GM12878 (cell line): ENCODE results near the gene DIPK1A. TPM values are rescaled to one million over a fixed set of nuclear protein-coding genes. Genes with fewer than 3 reads are reported as not detected.

Experiments used
- ATAC-seq: fragments of 200-7000 bp; cut with Tn5 transposase; 3 replicates; pipeline ENCODE4 v1.9.1; 2020; ENCODE audit warnings: mild to moderate bottlenecking, moderate library complexity
- BruUV-seq: library from RNA; stranded (reverse); fragments of 400-500 nt; replicated peaks from 2 replicates; lab custom pipeline; 2021; lab: Mats Ljungman, UMichigan
- CTCF ChIA-PET: fragments of 300-600 bp; sonication (Branson Sonifier 250); formaldehyde crosslinking; extraction: SDS; loops from one replicate; lab custom pipeline; 2021; ENCODE audit warnings: inconsistent platforms; lab: Yijun Ruan, JAX
- POLR2A ChIA-PET: fragments of 350-600 bp; formaldehyde crosslinking; extraction: SDS; loops from one replicate; lab custom pipeline; 2021; ENCODE audit warnings: inconsistent platforms; lab: Charles Lee
- RAD21 ChIA-PET: fragments of 300-600 bp; sonication (Branson Sonifier 250); formaldehyde crosslinking; loops from one replicate; lab custom pipeline; 2023; ENCODE audit warnings: antibody characterized with exemption; ENCODE audit not compliant: unreplicated experiment; lab: Charles Lee
- SMC1A ChIA-PET: fragments of 300-600 bp; sonication (Branson Sonifier 250); formaldehyde crosslinking; loops from one replicate; lab custom pipeline; 2023; ENCODE audit not compliant: unreplicated experiment, uncharacterized antibody; lab: Charles Lee
- DNase-seq: peaks from one replicate; pipeline ENCODE4 v3.0.0-alpha.2; 2011; ENCODE audit warnings: low read depth, low spot score
- FAIRE-seq: peaks from 3 replicates; lab custom pipeline; 2011; peaks lifted over from hg19 to GRCh38; lab: Jason Lieb, UNC
- H2AFZ ChIP-seq: 2 replicates; pipeline ENCODE4 v1.6.0; 2011; ENCODE audit warnings: low read depth, low read length, control low read depth; ENCODE audit not compliant: control insufficient read depth
- H3K27ac ChIP-seq: 2 replicates; pipeline ENCODE4 v1.5.1; 2011; ENCODE audit warnings: control low read depth; ENCODE audit not compliant: control insufficient read depth, insufficient read depth
- H3K27me3 ChIP-seq, 2 experiments: replicated peaks in 1 of 2; 2 replicates each; pipeline versions ENCODE4 v1.6.0 to v1.6.1; 2011; ENCODE audit warnings: low read length in 1 of 2; ENCODE audit not compliant: control insufficient read depth in 2 of 2, insufficient read depth in 2 of 2
- H3K36me3 ChIP-seq, 2 experiments: 2 replicates each; pipeline ENCODE4 v1.5.1; 2011; ENCODE audit warnings: low read length in 1 of 2; ENCODE audit not compliant: control insufficient read depth in 2 of 2, insufficient read depth in 2 of 2
- H3K4me1 ChIP-seq: 2 replicates; pipeline ENCODE4 v1.6.1; 2011; ENCODE audit warnings: mild to moderate bottlenecking, low read length, moderate library complexity, mixed read lengths; ENCODE audit not compliant: control insufficient read depth, insufficient read depth
- H3K4me2 ChIP-seq: 2 replicates; pipeline ENCODE4 v1.6.0; 2011; ENCODE audit warnings: control low read depth; ENCODE audit not compliant: control insufficient read depth, insufficient read depth
- H3K4me3 ChIP-seq: fragments of 200-600 bp; sonication (generic); 2 replicates; pipeline ENCODE4 v1.5.1; 2016
- H3K79me2 ChIP-seq: 2 replicates; pipeline ENCODE4 v1.6.0; 2011; ENCODE audit warnings: low read length; ENCODE audit not compliant: control insufficient read depth, insufficient read depth
- H3K9ac ChIP-seq: 2 replicates; pipeline ENCODE4 v1.8.0; 2011; ENCODE audit warnings: low read length, control low read depth, mixed read lengths; ENCODE audit not compliant: control insufficient read depth, insufficient read depth
- H3K9me3 ChIP-seq: replicated peaks from 3 replicates; pipeline ENCODE4 v1.5.1; 2011; ENCODE audit warnings: mild to moderate bottlenecking, low read length; ENCODE audit not compliant: control insufficient read depth, insufficient read depth
- H4K20me1 ChIP-seq: 2 replicates; pipeline ENCODE4 v1.6.0; 2011; ENCODE audit not compliant: control insufficient read depth, insufficient read depth
- CEBPB ChIP-seq, 2 experiments: fragments of 150-350 bp in 1 of 2; IDR thresholded peaks; 2 replicates each; pipeline ENCODE4 v1.6.1; 2012 to 2014; ENCODE audit warnings: low read depth in 2 of 2, low read length in 2 of 2, borderline replicate concordance in 1 of 2, inconsistent platforms in 1 of 2
- E4F1 ChIP-seq: fragments of 450-650 bp; IDR thresholded peaks from 2 replicates; pipeline ENCODE4 v1.6.1; 2018; ENCODE audit warnings: borderline replicate concordance, mild to moderate bottlenecking; ENCODE audit not compliant: partially characterized antibody
- EP300 ChIP-seq, 2 experiments: fragments of 150-350 bp in 1 of 2; IDR thresholded peaks; 2 replicates each; pipeline ENCODE4 v1.6.1; 2011 to 2012; ENCODE audit warnings: low read depth in 2 of 2, low read length in 2 of 2, borderline replicate concordance in 1 of 2, improper control_type of control experiment in 1 of 2, inconsistent platforms in 1 of 2; ENCODE audit not compliant: control insufficient read depth in 1 of 2
- HCFC1 ChIP-seq: fragments of 150-350 bp; IDR thresholded peaks from 2 replicates; pipeline ENCODE4 v1.6.1; 2014; ENCODE audit warnings: low read length
- KLF5 ChIP-seq: fragments of 450-650 bp; IDR thresholded peaks from 2 replicates; pipeline ENCODE4 v1.6.1; 2014; ENCODE audit warnings: mild to moderate bottlenecking; ENCODE audit not compliant: partially characterized antibody
- POLR2A ChIP-seq: IDR thresholded peaks from 2 replicates; pipeline ENCODE4 v1.6.1; 2011; ENCODE audit warnings: low read depth, mild to moderate bottlenecking, low read length
- SIX5 ChIP-seq: IDR thresholded peaks from 2 replicates; pipeline ENCODE4 v1.6.1; 2011; ENCODE audit warnings: mild to moderate bottlenecking, low read depth, low read length, moderate library complexity; ENCODE audit not compliant: severe bottlenecking
- ZNF687 ChIP-seq: fragments of 450-650 bp; IDR thresholded peaks from 2 replicates; pipeline ENCODE4 v1.6.1; 2017; ENCODE audit warnings: mild to moderate bottlenecking, moderate library complexity
- WGBS: methylation state at CpG from one replicate; pipeline ENCODE4 v1.1.6; 2016; ENCODE audit warnings: low lambda C conversion rate; ENCODE audit not compliant: insufficient replicate concordance, insufficient coverage; ENCODE audit errors: missing lambda C conversion rate; 5-methylcytosine and 5-hydroxymethylcytosine counted together
- in situ Hi-C: fragments of 300-500 bp; cut with MboI; formaldehyde crosslinking; loops from 9 replicates; pipeline ENCODE4 v1.14.3; 2018; ENCODE audit warnings: mixed read lengths
- intact Hi-C: fragments of 100-400 bp; cut with micrococcal nuclease; formaldehyde crosslinking; loops from one replicate; pipeline ENCODE4 v1.14.2; 2022; ENCODE audit not compliant: unreplicated experiment
- polyA plus RNA-seq, 11 experiments: library from polyadenylated mRNA; depleted of rRNA in 4 of 11; unstranded in 6 of 11; stranded (reverse) in 5 of 11; fragments of >200 nt; fragmentation: Nextera tagmentation in 4 of 11; fragmentation: Illumina TruSeq in 1 of 11; extraction: Ambion mirVana in 4 of 11; extraction: Trizol in 1 of 11; gene quantifications; 1 replicate in 1 of 11; 2 replicates in 10 of 11; pipeline versions ENCODE4 v1.2.1 to v1.2.3, GENCODE V29; 2011 to 2016; ENCODE audit warnings: inconsistent platforms in 2 of 11, missing spikeins in 2 of 11, low read depth in 1 of 11
- total RNA-seq, 4 experiments: library from RNA; depleted of rRNA in 3 of 4; stranded (reverse); fragments of >200 nt in 3 of 4; fragmentation: Illumina TruSeq in 1 of 4; extraction: Trizol in 1 of 4; gene quantifications; 2 replicates each; pipeline versions ENCODE4 v1.2.1 to v1.2.3, GENCODE V29; 2013 to 2021
- TF ChIP-seq, protein P1 (sequence below), 3 experiments: IDR thresholded peaks in 2 of 3; conservative IDR thresholded peaks in 1 of 3; 2 replicates each; pipeline ENCODE4 v1.5.1; 2011; ENCODE audit warnings: low read depth in 3 of 3, low read length in 3 of 3, mild to moderate bottlenecking in 3 of 3, control low read depth in 2 of 3, moderate library complexity in 2 of 3, inconsistent platforms in 1 of 3, mixed read lengths in 1 of 3; ENCODE audit not compliant: control insufficient read depth in 2 of 3, insufficient read depth in 1 of 3; ENCODE audit errors: extremely low read depth in 1 of 3
- TF ChIP-seq, protein P2 (sequence below): fragments of 150-350 bp; IDR thresholded peaks from 2 replicates; pipeline ENCODE4 v1.6.1; 2016; ENCODE audit warnings: low read depth, low read length

DIPK1A gene
- total and polyA plus RNA-seq, 10 of the 15 experiments (the other 5 are each of a cell fraction or from before 2014, with no cell fraction given): 4.9 to 15.0 (median 9.7) TPM

DNA sequence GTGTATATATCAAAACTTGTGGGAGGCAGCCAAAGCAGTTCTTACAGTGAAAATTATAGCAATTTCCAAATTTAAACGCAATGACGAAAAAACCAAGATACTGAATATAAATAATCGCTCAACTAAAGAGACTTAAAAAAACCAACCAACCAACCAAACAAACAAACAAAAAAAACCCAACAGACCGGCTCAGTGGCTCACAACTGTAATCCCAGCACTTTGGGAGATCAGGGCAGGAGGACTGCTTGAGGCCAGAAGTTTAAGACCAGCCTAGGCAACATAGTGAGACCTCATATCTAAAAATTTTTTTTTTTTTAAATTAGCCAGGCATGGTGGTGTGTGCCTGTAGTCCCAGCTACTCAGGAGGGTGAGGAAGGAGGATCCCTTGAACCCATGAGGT lies 106.0 kb downstream of the DIPK1A start:
- ChIA-PET CTCF (interaction anchor here (0.9 to 7.7 kb wide), 5 partner anchors 104 to 138 kb away, joined by 3 to 165 read pairs (median 3); partner anchors contain the start of gene DIPK1A), POLR2A (interaction anchor here (0.6 kb wide), 1 partner anchor 1829 kb away, joined by 3 read pairs; no protein-coding TSS in a partner anchor), SMC1A (interaction anchor here (0.6 to 7.5 kb wide), 9 partner anchors 104 to 344 kb away, joined by 3 to 179 read pairs (median 4); partner anchors contain the start of gene DIPK1A), RAD21 (interaction anchor here (2.5 to 2.8 kb wide), 2 partner anchors 105 to 139 kb away, joined by 8 read pairs; partner anchors contain the start of gene DIPK1A)
- no peak overlapping the region for H3K27ac ChIP-seq
- in situ Hi-C loops: loop anchor here (5.0 kb wide), 1 partner anchor 137 kb away; no protein-coding TSS in a partner anchor
- ATAC-seq (no peak), FAIRE-seq (no peak), DNase-seq (no peak)
- no peak overlapping the region for H3K4me2 ChIP-seq
- H3K27me3 ChIP-seq: no peaks in the 10 kb centered on the region
- H3K79me2 ChIP-seq: no peaks in the 10 kb centered on the region
- intact Hi-C loops: no loop called here
- H3K36me3 ChIP-seq: no peaks in the 10 kb centered on the region; a peak in 2 of 4 replicates
- no peaks in the 10 kb centered on the region for H4K20me1 ChIP-seq
- BruUV-seq: no TSS peak
- WGBS: 76% methylated on average over 4 of the region's 4 CpGs
- no peaks in the 10 kb centered on the region; the same call in 2 of the 3 replicates for H3K9me3 ChIP-seq
- peaks cover 9% of the 10 kb centered on the region for H3K4me1 ChIP-seq
- no peak overlapping the region for H2AFZ ChIP-seq
- H3K9ac ChIP-seq: no peak overlapping the region
- H3K4me3 ChIP-seq: no peak overlapping the region
- TF ChIP-seq, protein P1, sequence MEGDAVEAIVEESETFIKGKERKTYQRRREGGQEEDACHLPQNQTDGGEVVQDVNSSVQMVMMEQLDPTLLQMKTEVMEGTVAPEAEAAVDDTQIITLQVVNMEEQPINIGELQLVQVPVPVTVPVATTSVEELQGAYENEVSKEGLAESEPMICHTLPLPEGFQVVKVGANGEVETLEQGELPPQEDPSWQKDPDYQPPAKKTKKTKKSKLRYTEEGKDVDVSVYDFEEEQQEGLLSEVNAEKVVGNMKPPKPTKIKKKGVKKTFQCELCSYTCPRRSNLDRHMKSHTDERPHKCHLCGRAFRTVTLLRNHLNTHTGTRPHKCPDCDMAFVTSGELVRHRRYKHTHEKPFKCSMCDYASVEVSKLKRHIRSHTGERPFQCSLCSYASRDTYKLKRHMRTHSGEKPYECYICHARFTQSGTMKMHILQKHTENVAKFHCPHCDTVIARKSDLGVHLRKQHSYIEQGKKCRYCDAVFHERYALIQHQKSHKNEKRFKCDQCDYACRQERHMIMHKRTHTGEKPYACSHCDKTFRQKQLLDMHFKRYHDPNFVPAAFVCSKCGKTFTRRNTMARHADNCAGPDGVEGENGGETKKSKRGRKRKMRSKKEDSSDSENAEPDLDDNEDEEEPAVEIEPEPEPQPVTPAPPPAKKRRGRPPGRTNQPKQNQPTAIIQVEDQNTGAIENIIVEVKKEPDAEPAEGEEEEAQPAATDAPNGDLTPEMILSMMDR (IDR thresholded peaks at IDR 0.05 in 2 of 3, conservative IDR thresholded peaks at IDR 0.05 in 1 of 3; ENCODE audit: control insufficient read depth in 2 of 3, extremely low read depth in 1 of 3, insufficient read depth in 1 of 3, low read depth in 3 of 3, low read length in 3 of 3): no peak
- no peak for TF ChIP-seq SIX5
- TF ChIP-seq E4F1: no peak
- no peak for TF ChIP-seq EP300 (IDR thresholded peaks at IDR 0.05; ENCODE audit: borderline replicate concordance in 1 of 2, control insufficient read depth in 1 of 2, low read depth in 2 of 2, low read length in 2 of 2)
- no peak for TF ChIP-seq KLF5
- TF ChIP-seq ZNF687: no peak
- TF ChIP-seq CEBPB (IDR thresholded peaks at IDR 0.05; ENCODE audit: borderline replicate concordance in 1 of 2, low read depth in 2 of 2, low read length in 2 of 2): no peak
- no peak for TF ChIP-seq HCFC1
- no peak for TF ChIP-seq POLR2A
- TF ChIP-seq, protein P2, sequence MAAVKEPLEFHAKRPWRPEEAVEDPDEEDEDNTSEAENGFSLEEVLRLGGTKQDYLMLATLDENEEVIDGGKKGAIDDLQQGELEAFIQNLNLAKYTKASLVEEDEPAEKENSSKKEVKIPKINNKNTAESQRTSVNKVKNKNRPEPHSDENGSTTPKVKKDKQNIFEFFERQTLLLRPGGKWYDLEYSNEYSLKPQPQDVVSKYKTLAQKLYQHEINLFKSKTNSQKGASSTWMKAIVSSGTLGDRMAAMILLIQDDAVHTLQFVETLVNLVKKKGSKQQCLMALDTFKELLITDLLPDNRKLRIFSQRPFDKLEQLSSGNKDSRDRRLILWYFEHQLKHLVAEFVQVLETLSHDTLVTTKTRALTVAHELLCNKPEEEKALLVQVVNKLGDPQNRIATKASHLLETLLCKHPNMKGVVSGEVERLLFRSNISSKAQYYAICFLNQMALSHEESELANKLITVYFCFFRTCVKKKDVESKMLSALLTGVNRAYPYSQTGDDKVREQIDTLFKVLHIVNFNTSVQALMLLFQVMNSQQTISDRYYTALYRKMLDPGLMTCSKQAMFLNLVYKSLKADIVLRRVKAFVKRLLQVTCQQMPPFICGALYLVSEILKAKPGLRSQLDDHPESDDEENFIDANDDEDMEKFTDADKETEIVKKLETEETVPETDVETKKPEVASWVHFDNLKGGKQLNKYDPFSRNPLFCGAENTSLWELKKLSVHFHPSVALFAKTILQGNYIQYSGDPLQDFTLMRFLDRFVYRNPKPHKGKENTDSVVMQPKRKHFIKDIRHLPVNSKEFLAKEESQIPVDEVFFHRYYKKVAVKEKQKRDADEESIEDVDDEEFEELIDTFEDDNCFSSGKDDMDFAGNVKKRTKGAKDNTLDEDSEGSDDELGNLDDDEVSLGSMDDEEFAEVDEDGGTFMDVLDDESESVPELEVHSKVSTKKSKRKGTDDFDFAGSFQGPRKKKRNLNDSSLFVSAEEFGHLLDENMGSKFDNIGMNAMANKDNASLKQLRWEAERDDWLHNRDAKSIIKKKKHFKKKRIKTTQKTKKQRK: no peak
